Kidney epithelial cell (primary cell): Measurements from ENCODE around the gene ABCB4. TPM values are rescaled to one million over a fixed set of nuclear protein-coding genes. Genes with fewer than 3 reads are reported as not detected.
A peak's percentile ranks its signal among the peaks of the same experiment; 100 is the strongest.

ENCODE experiments used
- DNase-seq: peaks from one replicate; pipeline ENCODE4 v3.0.0-alpha.2; 2010; ENCODE audit warnings: low read depth
- H3K27me3 ChIP-seq: 2 replicates; pipeline ENCODE4 v1.6.0; 2011; ENCODE audit warnings: low read length; ENCODE audit not compliant: control insufficient read depth, insufficient read depth
- H3K36me3 ChIP-seq: 2 replicates; pipeline ENCODE4 v1.5.1; 2011; ENCODE audit warnings: low read length; ENCODE audit not compliant: control insufficient read depth, insufficient read depth
- H3K4me3 ChIP-seq: 2 replicates; pipeline ENCODE4 v1.5.1; 2011; ENCODE audit warnings: low read depth, mild to moderate bottlenecking, control low read depth, low read length
- CTCF ChIP-seq: IDR thresholded peaks from 2 replicates; pipeline ENCODE4 v1.5.1; 2011; ENCODE audit warnings: mild to moderate bottlenecking, moderate library complexity, low read length, control low read depth, inconsistent platforms; ENCODE audit not compliant: insufficient read depth, poor library complexity, severe bottlenecking
- total RNA-seq: library from RNA; depleted of rRNA; stranded (reverse); fragments of >200 nt; gene quantifications from 2 replicates; pipeline ENCODE4 v1.2.3, GENCODE V29; 2015

Gene ABCB4
- 6.4 and 6.6 TPM in 2 replicates for total RNA-seq

- Histone ChIP-seq H3K36me3 (no peaks in the 10 kb centered on the region), H3K4me3 (peak within 1 kb of the TSS; percentile 55), H3K27me3 (no peaks in the 10 kb centered on the region)
- no peak for DNase-seq
- no peak for TF ChIP-seq CTCF
These were observed at the start of gene ABCB4 for GRCh38 chr7:87475359-87476178. Gene ABCB4, minus strand, starts transcription at chr7:87475680. Its CDS starts 215 bp downstream, at chr7:87475465.

- Histone ChIP-seq H3K36me3 (no peaks in the 10 kb centered on the region), H3K27me3 (no peaks in the 10 kb centered on the region), H3K4me3 (no peak overlapping the region)
- TF ChIP-seq CTCF = no peak
- DNase-seq = no peak
These were observed 43.3 kb upstream of the ABCB4 start for GRCh38 chr7:87518735-87519134.

GRCh38 chr7:87517891-87518290, 42.4 kb upstream of the ABCB4 start:
- Histone ChIP-seq H3K27me3 (no peaks in the 10 kb centered on the region), H3K4me3 (no peak overlapping the region), H3K36me3 (no peaks in the 10 kb centered on the region)
- no peak for DNase-seq
- no peak for TF ChIP-seq CTCF

GRCh38 chr7:87517136-87517815, 41.8 kb upstream of the ABCB4 start:
- DNase-seq = peak; percentile 5
- no peaks in the 10 kb centered on the region for H3K27me3 ChIP-seq
- no peak overlapping the region for H3K4me3 ChIP-seq
- TF ChIP-seq CTCF = no peak
- no peaks in the 10 kb centered on the region for H3K36me3 ChIP-seq

- no peak for DNase-seq
- Histone ChIP-seq H3K36me3 (no peaks in the 10 kb centered on the region), H3K27me3 (no peaks in the 10 kb centered on the region), H3K4me3 (no peak overlapping the region)
- TF ChIP-seq CTCF = no peak
These were observed 38.4 kb upstream of the ABCB4 start for GRCh38 chr7:87513735-87514335.
